GM19468 (cell line): ENCODE results near the gene EML1.

Experiments used
- ATAC-seq: cut with Tn5 transposase; IDR thresholded peaks from one replicate; pipeline ENCODE4 v1.9.1; 2021; ENCODE audit warnings: mild to moderate bottlenecking, moderate library complexity, moderate number of reproducible peaks; ENCODE audit not compliant: unreplicated experiment; ENCODE audit errors: extremely low read depth

EML1 gene

GRCh38 chr14:99915305-99916090 lies 122.3 kb downstream of the EML1 start:
- ATAC-seq: no peak

GRCh38 chr14:99916091-99916383 lies 122.8 kb downstream of the EML1 start:
- ATAC-seq: no peak

- no peak for ATAC-seq
These were observed 125.6 kb downstream of the EML1 start for GRCh38 chr14:99918781-99919180.

- ATAC-seq: no peak
These were observed 128.2 kb downstream of the EML1 start for GRCh38 chr14:99921425-99921824.

GRCh38 chr14:99924379-99924778 lies 131.2 kb downstream of the EML1 start:
- no peak for ATAC-seq

GRCh38 chr14:99925471-99925870 lies 132.3 kb downstream of the EML1 start:
- no peak for ATAC-seq

- ATAC-seq: no peak
These were observed 135.8 kb downstream of the EML1 start for GRCh38 chr14:99928963-99929362.

- ATAC-seq: no peak
These were observed 136.4 kb downstream of the EML1 start for GRCh38 chr14:99929601-99930000.

GRCh38 chr14:99930420-99931274 lies 137.4 kb downstream of the EML1 start:
- peak; percentile 45 for ATAC-seq

- no peak for ATAC-seq
These were observed 138.1 kb downstream of the EML1 start for GRCh38 chr14:99931308-99931707.

- no peak for ATAC-seq
These were observed 142.8 kb downstream of the EML1 start for GRCh38 chr14:99936056-99936455.

- ATAC-seq: no peak
These were observed 143.7 kb downstream of the EML1 start for GRCh38 chr14:99936738-99937474.

GRCh38 chr14:99937475-99938244 lies 144.4 kb downstream of the EML1 start:
- ATAC-seq: no peak

GRCh38 chr14:99938376-99938775 lies 145.2 kb downstream of the EML1 start:
- no peak for ATAC-seq

GRCh38 chr14:99938896-99939295 lies 145.7 kb downstream of the EML1 start:
- no peak for ATAC-seq

- ATAC-seq: no peak
These were observed 146.2 kb downstream of the EML1 start for GRCh38 chr14:99939421-99939820.

- no peak for ATAC-seq
These were observed 146.9 kb downstream of the EML1 start for GRCh38 chr14:99940064-99940463.

- no peak for ATAC-seq
These were observed 148.0 kb downstream of the EML1 start for GRCh38 chr14:99941211-99941610.

GRCh38 chr14:99943620-99944019 lies 150.4 kb downstream of the EML1 start:
- ATAC-seq: no peak

GRCh38 chr14:99944241-99944651 lies 151.0 kb downstream of the EML1 start:
- ATAC-seq: no peak
